Hepatocyte (in vitro differentiated cells): ENCODE measurements around the gene NUDT5. TPM values are rescaled to one million over a fixed set of nuclear protein-coding genes. Genes with fewer than 3 reads are reported as not detected.

Experiments
- DNase-seq: peaks from one replicate; pipeline ENCODE4 v3.0.0-alpha.2; 2016; ENCODE audit warnings: low spot score
- H2AFZ ChIP-seq: fragments of 200-600 bp; sonication (generic); 2 replicates; pipeline ENCODE4 v1.6.0; 2016; ENCODE audit warnings: antibody characterized with exemption, mild to moderate bottlenecking
- H3K27ac ChIP-seq: fragments of 200-600 bp; sonication (generic); 2 replicates; pipeline ENCODE4 v1.5.1; 2016; ENCODE audit warnings: mild to moderate bottlenecking
- H3K27me3 ChIP-seq: fragments of 200-600 bp; sonication (generic); 2 replicates; pipeline ENCODE4 v1.6.1; 2016
- H3K36me3 ChIP-seq: fragments of 200-600 bp; sonication (generic); replicated peaks from 2 replicates; pipeline ENCODE4 v1.5.1; 2016; ENCODE audit warnings: low read depth; ENCODE audit not compliant: insufficient read depth
- H3K4me1 ChIP-seq: fragments of 200-600 bp; sonication (generic); 2 replicates; pipeline ENCODE4 v1.5.1; 2016; ENCODE audit warnings: mild to moderate bottlenecking, moderate library complexity; ENCODE audit not compliant: insufficient read depth
- H3K4me2 ChIP-seq: fragments of 200-600 bp; sonication (generic); 2 replicates; pipeline ENCODE4 v1.6.0; 2016
- H3K4me3 ChIP-seq: fragments of 200-600 bp; sonication (generic); 2 replicates; pipeline ENCODE4 v1.5.1; 2016; ENCODE audit warnings: mild to moderate bottlenecking
- H3K79me2 ChIP-seq: fragments of 200-600 bp; sonication (generic); 2 replicates; pipeline ENCODE4 v1.6.0; 2017; ENCODE audit warnings: mild to moderate bottlenecking
- H3K9me2 ChIP-seq: fragments of 200-600 bp; sonication (generic); replicated peaks from 2 replicates; pipeline ENCODE4 v1.6.0; 2017; ENCODE audit warnings: mild to moderate bottlenecking; ENCODE audit not compliant: insufficient read depth
- H3K9me3 ChIP-seq: fragments of 200-600 bp; sonication (generic); 2 replicates; pipeline ENCODE4 v1.5.1; 2016; ENCODE audit warnings: low read depth, mild to moderate bottlenecking
- H4K20me1 ChIP-seq: fragments of 200-600 bp; sonication (generic); 2 replicates; pipeline ENCODE4 v1.6.0; 2016; ENCODE audit warnings: mild to moderate bottlenecking; ENCODE audit not compliant: insufficient read depth, poor library complexity, severe bottlenecking
- EZH2 ChIP-seq: fragments of 200-600 bp; sonication (generic); IDR thresholded peaks from 2 replicates; pipeline ENCODE4 v1.6.1; 2016; ENCODE audit warnings: antibody characterized with exemption, mild to moderate bottlenecking, borderline replicate concordance
- EZH2phosphoT487 ChIP-seq: fragments of 200-600 bp; sonication (generic); IDR thresholded peaks from one replicate; pipeline ENCODE4 v1.6.1; 2018; ENCODE audit warnings: antibody characterized with exemption, mild to moderate bottlenecking, low read depth, moderate library complexity; ENCODE audit not compliant: unreplicated experiment, severe bottlenecking
- WGBS: methylation state at CpG from one replicate; pipeline ENCODE4 v1.1.6; 2016; ENCODE audit warnings: low lambda C conversion rate; ENCODE audit errors: missing lambda C conversion rate; 5-methylcytosine and 5-hydroxymethylcytosine counted together
- polyA plus RNA-seq: library from polyadenylated mRNA; unstranded; fragments of >200 nt; fragmentation: Nextera tagmentation; extraction: Ambion mirVana; gene quantifications from 2 replicates; pipeline ENCODE4 v1.2.1, GENCODE V29; 2016
- total RNA-seq: library from RNA; depleted of rRNA; stranded (reverse); fragments of >200 nt; gene quantifications from 2 replicates; pipeline ENCODE4 v1.2.3, GENCODE V29; 2014
- TF ChIP-seq, protein P1 (sequence below): fragments of 200-600 bp; sonication (generic); IDR thresholded peaks from 2 replicates; pipeline ENCODE4 v1.5.1; 2016; ENCODE audit warnings: antibody characterized with exemption, mild to moderate bottlenecking; ENCODE audit not compliant: poor library complexity

Gene NUDT5
- total and polyA plus RNA-seq, 2 experiments from 2014 or later: 54.0 to 85.1 TPM

DNA sequence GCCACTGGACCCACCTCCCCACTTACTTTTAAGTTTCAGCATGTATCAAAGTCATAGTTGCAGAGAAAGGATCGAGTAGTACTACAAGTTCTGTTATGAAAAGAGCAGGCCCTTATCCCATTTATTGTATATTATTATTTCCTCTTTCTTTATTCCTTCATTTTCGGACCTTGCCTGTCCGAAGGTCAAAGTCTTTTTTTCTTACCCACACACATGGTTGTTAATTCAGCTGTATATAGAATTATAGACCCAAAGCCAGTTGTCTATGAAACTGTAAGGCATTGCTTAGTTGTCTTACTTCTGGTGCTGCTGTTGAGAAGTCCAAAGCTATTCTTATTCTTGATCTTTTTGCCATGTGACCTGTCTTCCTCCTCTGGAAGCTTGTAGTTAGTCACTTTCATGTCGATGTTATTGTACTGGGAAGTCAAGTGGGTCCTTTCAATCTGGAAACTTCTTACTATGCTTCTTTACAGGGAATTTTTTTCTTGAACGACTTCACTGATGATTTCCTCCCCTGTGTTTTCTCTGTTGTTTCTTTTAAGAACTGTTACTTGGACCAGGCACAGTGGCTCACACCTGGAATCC is 8.3 kb downstream of the NUDT5 start:
- H3K36me3 ChIP-seq: no peaks in the 10 kb centered on the region
- H3K79me2 ChIP-seq: peaks cover 47% of the 10 kb centered on the region

DNA sequence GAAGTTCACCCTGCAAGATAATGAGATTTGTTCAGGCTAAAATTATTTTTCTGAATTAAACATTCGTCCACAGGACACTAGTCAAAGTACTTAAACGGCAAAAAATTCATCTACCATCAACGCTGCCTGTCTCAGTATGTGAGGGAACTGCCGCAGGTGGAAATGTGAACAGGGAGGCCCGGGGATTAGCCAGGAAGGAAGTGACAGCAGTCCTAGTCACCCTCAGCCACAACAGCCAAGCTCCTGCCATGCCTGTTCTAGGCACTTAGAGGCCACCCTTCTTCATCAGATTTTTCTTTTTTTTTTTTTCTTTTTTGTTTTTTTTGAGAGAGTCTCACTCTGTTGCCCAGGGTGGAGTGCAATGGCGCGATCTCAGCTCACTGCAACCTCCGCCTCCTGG is 9.4 kb downstream of the NUDT5 start:
- no peak overlapping the region for H3K4me3 ChIP-seq
- H3K9me3 ChIP-seq: no peaks in the 10 kb centered on the region
- H3K27me3 ChIP-seq: no peaks in the 10 kb centered on the region
- H3K4me2 ChIP-seq: no peak overlapping the region
- WGBS: 97% methylated on average over 8 of the region's 8 CpGs
- H3K27ac ChIP-seq: no peak overlapping the region
- no peaks in the 10 kb centered on the region for H4K20me1 ChIP-seq
- no peak for DNase-seq
- no peaks in the 10 kb centered on the region for H3K36me3 ChIP-seq
- H3K9me2 ChIP-seq: no peaks in the 10 kb centered on the region
- no peaks in the 10 kb centered on the region for H3K4me1 ChIP-seq
- no peak for TF ChIP-seq EZH2
- TF ChIP-seq EZH2phosphoT487: no peak
- TF ChIP-seq, protein P1, sequence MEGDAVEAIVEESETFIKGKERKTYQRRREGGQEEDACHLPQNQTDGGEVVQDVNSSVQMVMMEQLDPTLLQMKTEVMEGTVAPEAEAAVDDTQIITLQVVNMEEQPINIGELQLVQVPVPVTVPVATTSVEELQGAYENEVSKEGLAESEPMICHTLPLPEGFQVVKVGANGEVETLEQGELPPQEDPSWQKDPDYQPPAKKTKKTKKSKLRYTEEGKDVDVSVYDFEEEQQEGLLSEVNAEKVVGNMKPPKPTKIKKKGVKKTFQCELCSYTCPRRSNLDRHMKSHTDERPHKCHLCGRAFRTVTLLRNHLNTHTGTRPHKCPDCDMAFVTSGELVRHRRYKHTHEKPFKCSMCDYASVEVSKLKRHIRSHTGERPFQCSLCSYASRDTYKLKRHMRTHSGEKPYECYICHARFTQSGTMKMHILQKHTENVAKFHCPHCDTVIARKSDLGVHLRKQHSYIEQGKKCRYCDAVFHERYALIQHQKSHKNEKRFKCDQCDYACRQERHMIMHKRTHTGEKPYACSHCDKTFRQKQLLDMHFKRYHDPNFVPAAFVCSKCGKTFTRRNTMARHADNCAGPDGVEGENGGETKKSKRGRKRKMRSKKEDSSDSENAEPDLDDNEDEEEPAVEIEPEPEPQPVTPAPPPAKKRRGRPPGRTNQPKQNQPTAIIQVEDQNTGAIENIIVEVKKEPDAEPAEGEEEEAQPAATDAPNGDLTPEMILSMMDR: no peak
- no peak overlapping the region for H2AFZ ChIP-seq
- peaks cover 36% of the 10 kb centered on the region for H3K79me2 ChIP-seq

More for the DNA sequence above, 8.3 kb downstream of the NUDT5 start:
- Histone ChIP-seq H3K4me2 (no peak overlapping the region), H3K4me3 (no peak overlapping the region), H3K27me3 (no peaks in the 10 kb centered on the region), H2AFZ (no peak overlapping the region), H4K20me1 (no peaks in the 10 kb centered on the region), H3K27ac (no peak overlapping the region), H3K9me3 (no peaks in the 10 kb centered on the region), H3K4me1 (no peaks in the 10 kb centered on the region), H3K9me2 (no peaks in the 10 kb centered on the region)
- WGBS: 95% methylated on average over 5 of the region's 5 CpGs
- TF ChIP-seq EZH2: no peak
- no peak for TF ChIP-seq EZH2phosphoT487
- TF ChIP-seq, protein P1: no peak
- no peak for DNase-seq

DNA sequence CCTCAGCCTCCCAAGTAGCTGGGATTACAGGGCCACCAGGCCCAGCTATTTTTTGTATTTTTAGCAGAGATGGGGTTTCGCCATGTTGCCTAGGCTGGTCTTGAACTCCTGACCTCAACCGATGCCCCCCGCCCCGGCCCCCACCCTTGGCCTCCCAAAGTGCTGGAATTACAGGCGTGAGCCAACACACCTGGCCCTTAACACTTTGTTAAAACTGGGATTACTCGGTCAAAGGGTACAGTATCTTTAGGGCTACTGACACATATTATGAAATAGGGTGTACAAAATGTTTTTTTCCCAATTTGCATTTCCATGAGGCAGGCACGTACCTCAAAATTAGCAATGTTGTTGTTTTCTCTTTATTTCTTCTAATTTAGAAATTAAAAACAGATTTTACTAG is 11.5 kb downstream of the NUDT5 start:
- H3K27ac ChIP-seq: no peak overlapping the region
- no peaks in the 10 kb centered on the region for H4K20me1 ChIP-seq
- peaks cover 17% of the 10 kb centered on the region for H3K79me2 ChIP-seq
- no peak for DNase-seq
- 97% methylated on average over 7 of the region's 7 CpGs for WGBS
- no peaks in the 10 kb centered on the region for H3K27me3 ChIP-seq
- H3K4me1 ChIP-seq: no peaks in the 10 kb centered on the region
- H3K36me3 ChIP-seq: no peaks in the 10 kb centered on the region
- H3K9me3 ChIP-seq: no peaks in the 10 kb centered on the region
- H3K4me2 ChIP-seq: no peak overlapping the region
- no peak overlapping the region for H2AFZ ChIP-seq
- H3K4me3 ChIP-seq: no peak overlapping the region
- TF ChIP-seq EZH2 (no peak), EZH2phosphoT487 (no peak)
- TF ChIP-seq, protein P1: no peak
- H3K9me2 ChIP-seq: no peaks in the 10 kb centered on the region
